ENCODE data around the gene TUG1. TPM values are rescaled to one million over a fixed set of nuclear protein-coding genes. Genes with fewer than 3 reads are reported as not detected.

Gene TUG1
- total and polyA plus RNA-seq, 3 experiments from 2014 or later, result 21.3 to 49.9 (median 46.6) TPM

GRCh38 chr22:30926706-30927105, 42.4 kb upstream of the TUG1 start:
- peaks cover 10 to 18% (median 14%) of the 10 kb centered on the region in 3 donors for H3K4me1 Mint-ChIP-seq
- CTCF ChIA-PET, result no interaction called here
- no peak overlapping the region for H3K27ac ChIP-seq (ENCODE audit: low read depth, low read length)
- no peaks in the 10 kb centered on the region for H3K27me3 ChIP-seq (ENCODE audit: insufficient read depth, low read length, poor library complexity, severe bottlenecking)
- no peak overlapping the region for H3K4me3 ChIP-seq (ENCODE audit: low read length)
- no peaks in the 10 kb centered on the region for H3K9me3 ChIP-seq (ENCODE audit: low read length)
- peaks cover 20% of the 10 kb centered on the region for H3K4me1 ChIP-seq (ENCODE audit: insufficient read depth, low read length)
- H3K27ac Mint-ChIP-seq, result peak overlapping the region in 6 of 8 donors; percentile 14 to 75 (median 26)
- no peak for DNase-seq
- POLR2A ChIA-PET, result no interaction called here
- H3K27me3 Mint-ChIP-seq, result peaks cover 0 to 1% of the 10 kb centered on the region in 2 donors
- no peak overlapping the region for H3K4me3 Mint-ChIP-seq
- peaks cover 9 to 70% (median 25%) of the 10 kb centered on the region in 3 donors for H3K36me3 Mint-ChIP-seq
- H3K9me3 Mint-ChIP-seq, result peaks cover 0 to 3% (median 0%) of the 10 kb centered on the region in 5 donors
- peaks cover 45% of the 10 kb centered on the region for H3K36me3 ChIP-seq (ENCODE audit: insufficient read depth, low read length)

- H3K36me3 ChIP-seq (ENCODE audit: insufficient read depth, low read length), result peaks cover 56% of the 10 kb centered on the region
- POLR2A ChIA-PET, result interaction anchor here (0.5 kb wide), 1 partner anchor 1083 kb away, joined by 12 read pairs; no protein-coding TSS in a partner anchor
- no peaks in the 10 kb centered on the region for H3K27me3 ChIP-seq (ENCODE audit: insufficient read depth, low read length, poor library complexity, severe bottlenecking)
- Mint-ChIP-seq H3K27me3 (peaks cover 0 to 1% of the 10 kb centered on the region in 2 donors), H3K27ac (no peak overlapping the region), H3K9me3 (no peaks in the 10 kb centered on the region), H3K4me3 (no peak overlapping the region), H3K36me3 (peaks cover 13 to 79% (median 28%) of the 10 kb centered on the region in 3 donors), H3K4me1 (peaks cover 9 to 19% (median 14%) of the 10 kb centered on the region in 3 donors)
- no peaks in the 10 kb centered on the region for H3K9me3 ChIP-seq (ENCODE audit: low read length)
- no peak overlapping the region for H3K27ac ChIP-seq (ENCODE audit: low read depth, low read length)
- peaks cover 24% of the 10 kb centered on the region for H3K4me1 ChIP-seq (ENCODE audit: insufficient read depth, low read length)
- no peak for DNase-seq
- H3K4me3 ChIP-seq (ENCODE audit: low read length), result no peak overlapping the region
- CTCF ChIA-PET, result no interaction called here
Measured at GRCh38 chr22:30927806-30928205, 41.3 kb upstream of the TUG1 start.

GRCh38 chr22:30928401-30928800, 40.7 kb upstream of the TUG1 start:
- Mint-ChIP-seq H3K36me3 (peaks cover 13 to 85% (median 30%) of the 10 kb centered on the region in 3 donors), H3K9me3 (no peaks in the 10 kb centered on the region), H3K4me3 (no peak overlapping the region)

GRCh38 chr22:30930228-30930627, 38.8 kb upstream of the TUG1 start:
- H3K9me3 Mint-ChIP-seq, result no peaks in the 10 kb centered on the region
- H3K4me3 Mint-ChIP-seq, result no peak overlapping the region
- Histone ChIP-seq H3K27me3 (ENCODE audit: insufficient read depth, low read length, poor library complexity, severe bottlenecking) (no peaks in the 10 kb centered on the region), H3K4me3 (ENCODE audit: low read length) (no peak overlapping the region), H3K36me3 (ENCODE audit: insufficient read depth, low read length) (peaks cover 80% of the 10 kb centered on the region), H3K9me3 (ENCODE audit: low read length) (no peaks in the 10 kb centered on the region), H3K4me1 (ENCODE audit: insufficient read depth, low read length) (peaks cover 24% of the 10 kb centered on the region), H3K27ac (ENCODE audit: low read depth, low read length) (no peak overlapping the region)
- peaks cover 0 to 1% of the 10 kb centered on the region in 2 donors for H3K27me3 Mint-ChIP-seq
- peak overlapping the region in 7 of 8 donors; percentile 7 to 69 (median 51) for H3K27ac Mint-ChIP-seq
- ChIA-PET CTCF (interaction anchor here (1.0 to 1.1 kb wide), 2 partner anchors 10 to 150 kb away, joined by 3 to 4 read pairs; no protein-coding TSS in a partner anchor), POLR2A (no interaction called here)
- peaks cover 9 to 23% (median 19%) of the 10 kb centered on the region in 3 donors for H3K4me1 Mint-ChIP-seq
- peaks cover 20 to 95% (median 42%) of the 10 kb centered on the region in 3 donors for H3K36me3 Mint-ChIP-seq
- no peak for DNase-seq

More at GRCh38 chr22:30928401-30928800, 40.7 kb upstream of the TUG1 start:
- no peak overlapping the region for H3K27ac ChIP-seq (ENCODE audit: low read depth, low read length)
- Mint-ChIP-seq H3K27me3 (peaks cover 0 to 1% of the 10 kb centered on the region in 2 donors), H3K4me1 (peaks cover 9 to 21% (median 16%) of the 10 kb centered on the region in 3 donors), H3K27ac (peak overlapping the region in 3 of 8 donors; percentile 51 to 56 (median 54))
- H3K36me3 ChIP-seq (ENCODE audit: insufficient read depth, low read length), result peaks cover 62% of the 10 kb centered on the region
- no peak for DNase-seq
- ChIA-PET POLR2A (no interaction called here), CTCF (no interaction called here)
- no peaks in the 10 kb centered on the region for H3K9me3 ChIP-seq (ENCODE audit: low read length)
- no peak overlapping the region for H3K4me3 ChIP-seq (ENCODE audit: low read length)
- H3K27me3 ChIP-seq (ENCODE audit: insufficient read depth, low read length, poor library complexity, severe bottlenecking), result no peaks in the 10 kb centered on the region
- H3K4me1 ChIP-seq (ENCODE audit: insufficient read depth, low read length), result peaks cover 24% of the 10 kb centered on the region

- no peaks in the 10 kb centered on the region for H3K9me3 Mint-ChIP-seq
- Histone ChIP-seq H3K27me3 (ENCODE audit: insufficient read depth, low read length, poor library complexity, severe bottlenecking) (no peaks in the 10 kb centered on the region), H3K4me1 (ENCODE audit: insufficient read depth, low read length) (peaks cover 35% of the 10 kb centered on the region), H3K9me3 (ENCODE audit: low read length) (no peaks in the 10 kb centered on the region), H3K36me3 (ENCODE audit: insufficient read depth, low read length) (peaks cover 93% of the 10 kb centered on the region), H3K27ac (ENCODE audit: low read depth, low read length) (no peak overlapping the region), H3K4me3 (ENCODE audit: low read length) (no peak overlapping the region)
- H3K36me3 Mint-ChIP-seq, result peaks cover 29 to 97% (median 50%) of the 10 kb centered on the region in 3 donors
- CTCF ChIA-PET, result no interaction called here
- peaks cover 22 to 29% (median 28%) of the 10 kb centered on the region in 3 donors for H3K4me1 Mint-ChIP-seq
- peaks cover 0 to 1% of the 10 kb centered on the region in 2 donors for H3K27me3 Mint-ChIP-seq
- DNase-seq, result no peak
- POLR2A ChIA-PET, result no interaction called here
- peak overlapping the region in 7 of 8 donors; percentile 20 to 89 (median 82) for H3K27ac Mint-ChIP-seq
- H3K4me3 Mint-ChIP-seq, result no peak overlapping the region
Measured at GRCh38 chr22:30931541-30932300, 37.3 kb upstream of the TUG1 start.

DNA sequence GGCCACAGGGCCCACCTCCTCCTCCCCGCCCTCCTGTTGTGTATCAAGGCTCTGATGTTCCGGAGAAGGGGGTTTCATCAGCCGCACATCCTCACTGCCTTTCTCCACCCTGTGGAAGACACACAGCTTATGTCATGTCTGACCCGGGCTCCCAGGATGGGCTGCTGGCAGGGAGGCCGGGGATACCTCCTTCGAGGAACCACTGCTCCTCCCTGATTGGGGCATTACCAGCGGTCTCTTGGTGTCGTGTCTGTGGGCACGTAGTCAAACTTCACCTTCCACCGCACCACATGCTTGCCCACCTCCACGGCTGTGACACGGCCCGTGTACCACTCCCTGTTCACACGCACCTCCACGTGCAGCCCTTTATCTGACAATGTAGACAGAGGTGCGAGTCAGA, 36.4 kb upstream of the TUG1 start:
- ChIA-PET POLR2A (no interaction called here), CTCF (interaction anchor here (2.0 kb wide), 1 partner anchor 152 kb away, joined by 4 read pairs; no protein-coding TSS in a partner anchor)
- H3K36me3 Mint-ChIP-seq, result peaks cover 32 to 97% (median 47%) of the 10 kb centered on the region in 3 donors
- H3K4me1 Mint-ChIP-seq, result peaks cover 26 to 31% (median 30%) of the 10 kb centered on the region in 3 donors
- no peaks in the 10 kb centered on the region for H3K27me3 Mint-ChIP-seq
- Histone ChIP-seq H3K36me3 (ENCODE audit: insufficient read depth, low read length) (peaks cover 93% of the 10 kb centered on the region), H3K27me3 (ENCODE audit: insufficient read depth, low read length, poor library complexity, severe bottlenecking) (no peaks in the 10 kb centered on the region), H3K27ac (ENCODE audit: low read depth, low read length) (no peak overlapping the region), H3K9me3 (ENCODE audit: low read length) (no peaks in the 10 kb centered on the region), H3K4me1 (ENCODE audit: insufficient read depth, low read length) (peaks cover 44% of the 10 kb centered on the region), H3K4me3 (ENCODE audit: low read length) (no peak overlapping the region)
- no peaks in the 10 kb centered on the region for H3K9me3 Mint-ChIP-seq
- H3K27ac Mint-ChIP-seq, result peak overlapping the region in 2 of 8 donors; percentile 48 to 73
- no peak for DNase-seq
- no peak overlapping the region for H3K4me3 Mint-ChIP-seq

DNA sequence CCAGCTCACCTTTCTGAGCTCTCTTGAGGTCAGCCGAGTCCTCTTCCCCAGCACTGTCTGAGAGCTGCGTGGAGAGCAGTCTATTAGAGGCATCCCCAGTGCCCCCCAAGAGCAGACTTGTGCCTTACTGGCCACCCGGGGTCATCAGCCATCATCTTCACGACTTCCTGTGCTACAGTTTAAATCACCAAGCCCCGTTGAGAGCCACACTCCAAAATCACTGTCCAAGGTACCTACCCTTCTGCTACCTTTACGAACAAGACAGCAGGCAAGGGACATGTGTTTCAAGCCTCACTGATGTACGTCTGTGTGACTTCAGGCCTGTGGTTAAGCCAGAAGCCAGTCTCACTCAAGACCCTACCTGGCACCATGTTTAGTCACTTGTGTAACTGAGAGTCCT, 35.6 kb upstream of the TUG1 start:
- Histone ChIP-seq H3K27ac (ENCODE audit: low read depth, low read length) (no peak overlapping the region), H3K4me1 (ENCODE audit: insufficient read depth, low read length) (peaks cover 52% of the 10 kb centered on the region), H3K36me3 (ENCODE audit: insufficient read depth, low read length) (peaks cover 92% of the 10 kb centered on the region), H3K4me3 (ENCODE audit: low read length) (no peak overlapping the region), H3K27me3 (ENCODE audit: insufficient read depth, low read length, poor library complexity, severe bottlenecking) (no peaks in the 10 kb centered on the region), H3K9me3 (ENCODE audit: low read length) (no peaks in the 10 kb centered on the region)
- Mint-ChIP-seq H3K36me3 (peaks cover 32 to 96% (median 42%) of the 10 kb centered on the region in 3 donors), H3K9me3 (no peaks in the 10 kb centered on the region), H3K27ac (peak overlapping the region in 5 of 8 donors; percentile 29 to 84 (median 70)), H3K4me1 (peaks cover 31 to 36% (median 35%) of the 10 kb centered on the region in 3 donors), H3K27me3 (no peaks in the 10 kb centered on the region), H3K4me3 (no peak overlapping the region)
- ChIA-PET POLR2A (no interaction called here), CTCF (interaction anchor here (2.0 kb wide), 1 partner anchor 151 kb away, joined by 4 read pairs; no protein-coding TSS in a partner anchor)
- DNase-seq, result no peak

DNA sequence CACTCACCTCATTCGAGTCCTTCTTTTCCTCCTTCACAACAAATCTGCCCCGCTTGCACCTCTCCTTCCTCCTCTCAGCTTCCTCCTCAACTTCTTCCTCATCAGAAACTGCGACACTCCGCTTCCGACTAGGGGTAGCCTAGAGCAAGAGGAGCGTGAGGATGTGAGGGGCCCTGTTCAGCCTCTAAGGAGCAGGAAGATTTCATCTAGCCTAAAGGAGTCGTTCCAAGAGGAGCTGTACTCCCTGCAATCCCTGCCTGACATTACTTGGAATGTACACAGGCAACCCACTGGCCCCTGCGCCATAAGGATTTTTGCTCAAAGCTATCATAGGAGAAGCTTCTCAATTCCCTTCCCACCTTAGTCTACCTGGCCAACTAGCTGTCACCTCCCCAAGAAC, 35.0 kb upstream of the TUG1 start:
- no peak overlapping the region for H3K27ac ChIP-seq (ENCODE audit: low read depth, low read length)
- no peaks in the 10 kb centered on the region for H3K9me3 ChIP-seq (ENCODE audit: low read length)
- peaks cover 32 to 94% (median 44%) of the 10 kb centered on the region in 3 donors for H3K36me3 Mint-ChIP-seq
- H3K27me3 ChIP-seq (ENCODE audit: insufficient read depth, low read length, poor library complexity, severe bottlenecking), result no peaks in the 10 kb centered on the region
- H3K4me1 Mint-ChIP-seq, result peaks cover 35 to 39% (median 39%) of the 10 kb centered on the region in 3 donors
- DNase-seq, result no peak
- H3K27me3 Mint-ChIP-seq, result no peaks in the 10 kb centered on the region
- peaks cover 86% of the 10 kb centered on the region for H3K36me3 ChIP-seq (ENCODE audit: insufficient read depth, low read length)
- ChIA-PET CTCF (interaction anchor here (1.1 to 2.0 kb wide), 2 partner anchors 14 to 151 kb away, joined by 4 to 5 read pairs; no protein-coding TSS in a partner anchor), POLR2A (no interaction called here)
- H3K4me1 ChIP-seq (ENCODE audit: insufficient read depth, low read length), result peaks cover 58% of the 10 kb centered on the region
- no peaks in the 10 kb centered on the region for H3K9me3 Mint-ChIP-seq
- H3K27ac Mint-ChIP-seq, result peak overlapping the region in 1 of 8 donors; percentile 84
- no peak overlapping the region for H3K4me3 ChIP-seq (ENCODE audit: low read length)
- H3K4me3 Mint-ChIP-seq, result no peak overlapping the region
